B cell (primary cell): Measurements from ENCODE around the gene KIF1A. TPM values are rescaled to one million over a fixed set of nuclear protein-coding genes. Genes with fewer than 3 reads are reported as not detected.

Experiments
- ATAC-seq: fragments of 200-7000 bp; cut with Tn5 transposase; one replicate; pipeline ENCODE4 v1.10.0; 2021; ENCODE audit warnings: low read depth, mild to moderate bottlenecking, moderate number of reproducible peaks, moderate library complexity
- CTCF ChIA-PET: fragments of 350-600 bp; sonication (Branson Sonifier 250); formaldehyde crosslinking; loops from one replicate; lab custom pipeline; 2021; ENCODE audit warnings: antibody characterized with exemption, inconsistent platforms; lab: Charles Lee
- POLR2A ChIA-PET: fragments of 350-600 bp; sonication (Branson Sonifier 250); formaldehyde crosslinking; loops from one replicate; lab custom pipeline; 2021; ENCODE audit warnings: antibody characterized with exemption; lab: Charles Lee
- DNase-seq: peaks from one replicate; pipeline ENCODE4 v3.0.0; 2013
- H2AFZ ChIP-seq: 2 replicates; pipeline ENCODE4 v1.6.1; 2012; ENCODE audit warnings: mild to moderate bottlenecking, low read depth, low read length; ENCODE audit not compliant: insufficient read depth, poor library complexity, severe bottlenecking
- H3K27ac ChIP-seq, 2 donors: 1 replicate in 1 of 2; 2 replicates in 1 of 2; pipeline ENCODE4 v1.5.1; 2012 to 2013; ENCODE audit warnings: low read length in 2 of 2, mild to moderate bottlenecking in 2 of 2, moderate library complexity in 1 of 2
- H3K27me3 ChIP-seq, 4 experiments: fragments of 200-600 bp in 1 of 4; sonication (generic) in 1 of 4; replicated peaks in 1 of 4; 1 replicate in 2 of 4; 2 replicates in 2 of 4; pipeline versions ENCODE4 v1.6.1 to v1.7.0; 2013 to 2016; ENCODE audit warnings: low read length in 3 of 4, mild to moderate bottlenecking in 2 of 4, mixed read lengths in 1 of 4, moderate library complexity in 1 of 4; ENCODE audit not compliant: insufficient read depth in 4 of 4, control insufficient read depth in 3 of 4; ENCODE audit errors: control extremely low read depth in 1 of 4
- H3K36me3 ChIP-seq, 2 experiments: replicated peaks in 1 of 2; 1 replicate in 1 of 2; 2 replicates in 1 of 2; pipeline versions ENCODE4 v1.6.1 to v1.7.1; 2013; ENCODE audit warnings: low read length in 1 of 2; ENCODE audit not compliant: insufficient read depth in 2 of 2, control insufficient read depth in 1 of 2; ENCODE audit errors: control extremely low read depth in 1 of 2, extremely low read depth in 1 of 2
- H3K4me1 ChIP-seq, 2 donors: fragments of 200-600 bp in 1 of 2; sonication (generic) in 1 of 2; 1 replicate in 1 of 2; 2 replicates in 1 of 2; pipeline versions ENCODE4 v1.5.1 to v1.6.1; 2013 to 2017; ENCODE audit warnings: low read length in 2 of 2; ENCODE audit not compliant: control insufficient read depth in 2 of 2, insufficient read depth in 2 of 2
- H3K4me2 ChIP-seq: replicated peaks from 2 replicates; pipeline ENCODE3; 2012; ENCODE audit warnings: mild to moderate bottlenecking, low read depth, low read length; ENCODE audit not compliant: poor library complexity, severe bottlenecking
- H3K4me3 ChIP-seq, 5 experiments: fragments of 200-600 bp in 1 of 5; sonication (generic) in 1 of 5; 1 replicate in 3 of 5; 2 replicates in 2 of 5; pipeline versions ENCODE4 v1.5.1 to v1.7.0; 2011 to 2016; ENCODE audit warnings: low read length in 4 of 5, mild to moderate bottlenecking in 4 of 5, low read depth in 2 of 5, control low read depth in 1 of 5, moderate library complexity in 1 of 5; ENCODE audit not compliant: insufficient read depth in 1 of 5; ENCODE audit errors: control extremely low read depth in 1 of 5, extremely low read depth in 1 of 5
- H3K79me2 ChIP-seq: fragments of 200-600 bp; sonication (generic); one replicate; pipeline ENCODE4 v1.6.0; 2016; ENCODE audit warnings: low read length; ENCODE audit not compliant: control insufficient read depth, insufficient read depth
- H3K9ac ChIP-seq: fragments of 200-600 bp; sonication (generic); 2 replicates; pipeline ENCODE4 v1.6.1; 2017; ENCODE audit warnings: mild to moderate bottlenecking, low read length, moderate library complexity
- H3K9me3 ChIP-seq, 3 donors: one replicate each; pipeline versions ENCODE4 v1.6.1 to v1.7.1; 2013; ENCODE audit warnings: low read length in 2 of 3; ENCODE audit not compliant: control insufficient read depth in 2 of 3, insufficient read depth in 1 of 3; ENCODE audit errors: control extremely low read depth in 1 of 3
- H4K20me1 ChIP-seq: 2 replicates; pipeline ENCODE4 v1.6.0; 2012; ENCODE audit warnings: mild to moderate bottlenecking, low read length; ENCODE audit not compliant: insufficient read depth, control insufficient read depth, poor library complexity, severe bottlenecking
- H3K27ac Mint-ChIP-seq: one replicate; pipeline ENCODE4 v1.8.0; 2021; ENCODE audit warnings: mixed read lengths
- H3K27me3 Mint-ChIP-seq: one replicate; pipeline ENCODE4 v1.8.0; 2021; ENCODE audit warnings: mixed read lengths
- H3K4me1 Mint-ChIP-seq: one replicate; pipeline ENCODE4 v1.8.0; 2021; ENCODE audit warnings: mixed read lengths
- H3K4me3 Mint-ChIP-seq: one replicate; pipeline ENCODE4 v1.8.0; 2021; ENCODE audit warnings: mixed read lengths
- H3K9me3 Mint-ChIP-seq: one replicate; pipeline ENCODE4 v1.8.0; 2022; ENCODE audit warnings: mixed read lengths; ENCODE audit not compliant: insufficient read depth
- EZH2 ChIP-seq: IDR thresholded peaks from 2 replicates; pipeline ENCODE4 v1.6.1; 2012; ENCODE audit warnings: borderline replicate concordance, low read depth, mild to moderate bottlenecking, moderate library complexity, low read length; ENCODE audit not compliant: insufficient read depth, poor library complexity, severe bottlenecking
- WGBS: methylation state at CpG from one replicate; pipeline ENCODE4 v1.1.5; 2013; ENCODE audit warnings: missing lambda C conversion rate; ENCODE audit not compliant: insufficient coverage; 5-methylcytosine and 5-hydroxymethylcytosine counted together
- intact Hi-C: fragments of 100-400 bp; cut with micrococcal nuclease; formaldehyde crosslinking; loops from one replicate; pipeline ENCODE4 v1.10.0; 2022
- polyA plus RNA-seq: library from polyadenylated mRNA; depleted of rRNA; stranded (reverse); fragments of >200 nt; gene quantifications from 2 replicates; pipeline ENCODE4 v1.2.3, GENCODE V29; 2012
- total RNA-seq, 2 donors: library from RNA; stranded (reverse); fragments of 120-200 nt in 1 of 2; gene quantifications; 1 replicate in 1 of 2; 2 replicates in 1 of 2; pipeline versions ENCODE4 v1.2.3 to v1.2.4, GENCODE V29; 2013 to 2022
- TF ChIP-seq, protein P1 (sequence below): fragments of 200-600 bp; IDR thresholded peaks from one replicate; pipeline ENCODE4 v1.8.0; 2022; ENCODE audit warnings: antibody characterized with exemption, mild to moderate bottlenecking

The KIF1A gene
- total and polyA plus RNA-seq, 2 donors (not counting 1 experiment from before 2014, with no cell fraction given) = not detected

DNA sequence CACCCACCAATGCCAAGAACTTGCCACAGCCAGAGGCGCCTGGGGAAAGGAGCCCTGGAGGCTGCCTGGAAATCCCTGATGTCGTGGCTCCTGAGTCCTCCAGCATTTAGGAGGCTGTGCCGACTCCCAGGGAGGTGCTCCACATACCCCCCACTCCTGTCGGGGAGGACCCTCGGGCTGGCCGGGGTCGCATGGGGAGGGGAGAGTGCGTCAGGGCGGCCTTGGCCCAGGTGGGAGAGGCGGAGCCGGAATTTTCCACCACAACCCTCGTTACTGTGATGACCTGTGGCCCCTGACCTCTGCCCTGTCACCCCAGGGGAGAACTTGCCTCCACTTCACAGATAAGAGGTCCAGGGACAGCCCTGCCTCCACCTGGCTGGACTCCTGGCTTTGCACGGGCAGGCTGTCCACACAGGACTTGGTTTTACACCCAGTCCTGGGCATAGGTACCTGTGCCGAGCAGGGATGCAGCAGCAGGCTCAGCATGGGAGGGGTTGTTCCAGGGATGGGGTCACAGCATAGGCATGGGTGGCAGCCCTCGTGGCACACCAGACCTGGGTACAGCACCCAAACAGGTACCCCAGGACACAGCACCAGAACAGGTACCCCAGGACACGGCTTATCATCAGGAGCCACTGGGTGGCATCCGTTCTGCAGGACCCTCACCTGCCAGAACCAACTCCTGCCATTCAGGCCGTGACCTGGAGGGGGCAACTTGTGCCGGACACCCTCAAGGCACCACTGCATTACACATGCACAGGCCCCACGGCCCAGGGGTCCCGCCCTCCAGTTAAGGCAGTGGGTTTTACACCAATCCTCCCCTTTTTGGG is 36.3 kb upstream of the KIF1A start:
- Histone ChIP-seq H3K9ac (no peak overlapping the region), H3K4me2 (no peak overlapping the region), H3K4me3 (no peak overlapping the region), H3K4me1 (no peaks in the 10 kb centered on the region), H3K27me3 (peaks cover 0 to 2% (median 0%) of the 10 kb centered on the region in 4 experiments), H3K36me3 (no peaks in the 10 kb centered on the region), H3K27ac (no peak overlapping the region), H3K9me3 (peaks cover 0 to 36% (median 8%) of the 10 kb centered on the region in 3 donors), H2AFZ (no peak overlapping the region), H3K79me2 (no peaks in the 10 kb centered on the region), H4K20me1 (no peaks in the 10 kb centered on the region)
- no peak overlapping the region for H3K27ac Mint-ChIP-seq
- H3K4me1 Mint-ChIP-seq = no peaks in the 10 kb centered on the region
- peaks cover 6% of the 10 kb centered on the region for H3K27me3 Mint-ChIP-seq
- TF ChIP-seq, protein P1, sequence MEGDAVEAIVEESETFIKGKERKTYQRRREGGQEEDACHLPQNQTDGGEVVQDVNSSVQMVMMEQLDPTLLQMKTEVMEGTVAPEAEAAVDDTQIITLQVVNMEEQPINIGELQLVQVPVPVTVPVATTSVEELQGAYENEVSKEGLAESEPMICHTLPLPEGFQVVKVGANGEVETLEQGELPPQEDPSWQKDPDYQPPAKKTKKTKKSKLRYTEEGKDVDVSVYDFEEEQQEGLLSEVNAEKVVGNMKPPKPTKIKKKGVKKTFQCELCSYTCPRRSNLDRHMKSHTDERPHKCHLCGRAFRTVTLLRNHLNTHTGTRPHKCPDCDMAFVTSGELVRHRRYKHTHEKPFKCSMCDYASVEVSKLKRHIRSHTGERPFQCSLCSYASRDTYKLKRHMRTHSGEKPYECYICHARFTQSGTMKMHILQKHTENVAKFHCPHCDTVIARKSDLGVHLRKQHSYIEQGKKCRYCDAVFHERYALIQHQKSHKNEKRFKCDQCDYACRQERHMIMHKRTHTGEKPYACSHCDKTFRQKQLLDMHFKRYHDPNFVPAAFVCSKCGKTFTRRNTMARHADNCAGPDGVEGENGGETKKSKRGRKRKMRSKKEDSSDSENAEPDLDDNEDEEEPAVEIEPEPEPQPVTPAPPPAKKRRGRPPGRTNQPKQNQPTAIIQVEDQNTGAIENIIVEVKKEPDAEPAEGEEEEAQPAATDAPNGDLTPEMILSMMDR = no peak
- TF ChIP-seq EZH2 = no peak
- intact Hi-C loops = no loop called here
- no peak overlapping the region for H3K4me3 Mint-ChIP-seq
- ChIA-PET POLR2A (no interaction called here), CTCF (no interaction called here)
- DNase-seq (no peak), ATAC-seq (no peak)
- H3K9me3 Mint-ChIP-seq = peaks cover 5% of the 10 kb centered on the region
- WGBS = 84% methylated on average over 18 of the region's 21 CpGs

DNA sequence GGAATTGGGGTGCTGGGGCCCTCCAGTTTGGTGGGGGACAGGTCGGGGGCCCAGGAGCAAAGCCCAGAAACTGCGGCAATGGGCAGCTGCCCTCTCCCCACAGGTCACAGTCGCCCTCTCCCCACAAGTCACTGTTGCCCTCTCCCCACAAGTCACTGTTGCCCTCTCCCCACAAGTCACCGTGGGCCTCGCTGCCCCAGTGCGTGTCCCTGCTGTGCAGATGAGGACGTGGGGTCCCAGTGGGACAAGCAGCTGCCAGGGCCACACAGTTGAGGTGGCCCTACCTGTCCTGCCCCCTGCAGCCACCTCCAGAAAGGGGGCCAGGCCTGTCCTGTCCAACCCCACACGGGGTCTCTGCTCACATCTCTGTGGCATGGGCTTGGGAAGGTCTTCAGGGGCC is 35.7 kb upstream of the KIF1A start:
- Mint-ChIP-seq H3K9me3 (peaks cover 5% of the 10 kb centered on the region), H3K27ac (no peak overlapping the region), H3K27me3 (peaks cover 6% of the 10 kb centered on the region), H3K4me1 (no peaks in the 10 kb centered on the region), H3K4me3 (no peak overlapping the region)
- TF ChIP-seq, protein P1 = no peak
- no peak for TF ChIP-seq EZH2
- Histone ChIP-seq H3K4me2 (no peak overlapping the region), H3K27me3 (peaks cover 0 to 2% (median 0%) of the 10 kb centered on the region in 4 experiments), H4K20me1 (no peaks in the 10 kb centered on the region), H3K36me3 (no peaks in the 10 kb centered on the region), H3K79me2 (no peaks in the 10 kb centered on the region), H3K27ac (no peak overlapping the region), H2AFZ (no peak overlapping the region), H3K4me3 (no peak overlapping the region), H3K9ac (no peak overlapping the region), H3K9me3 (peaks cover 0 to 36% (median 8%) of the 10 kb centered on the region in 3 donors), H3K4me1 (no peaks in the 10 kb centered on the region)
- POLR2A ChIA-PET = no interaction called here
- no peak for ATAC-seq
- DNase-seq = no peak
- WGBS = 82% methylated on average over 8 of the region's 8 CpGs
- CTCF ChIA-PET = no interaction called here
- intact Hi-C loops = no loop called here
